ENCODE data around the gene COL4A1. TPM values are rescaled to one million over a fixed set of nuclear protein-coding genes. Genes with fewer than 3 reads are reported as not detected.

Gene COL4A1
- polyA plus RNA-seq, 1 experiment: 210 TPM

- Histone ChIP-seq H3K4me3 (ENCODE audit: low read depth, low read length) (no peak overlapping the region), H3K27ac (ENCODE audit: low read depth, low read length) (no peak overlapping the region), H3K9me3 (ENCODE audit: control insufficient read depth, insufficient read depth, low read length) (no peaks in the 10 kb centered on the region), H3K27me3 (ENCODE audit: control insufficient read depth, insufficient read depth, low read length) (no peaks in the 10 kb centered on the region)
- ChIA-PET POLR2A (no interaction called here), CTCF (no interaction called here)
- no peak for DNase-seq (ENCODE audit: low read depth, low spot score)
- no peak for TF ChIP-seq CTCF (IDR thresholded peaks at IDR 0.05; ENCODE audit: low read depth, low read length)
Observed at GRCh38 chr13:110170882-110171281, 136.1 kb downstream of the COL4A1 start.

- TF ChIP-seq CTCF (IDR thresholded peaks at IDR 0.05; ENCODE audit: low read depth, low read length): no peak
- DNase-seq (ENCODE audit: low read depth, low spot score): no peak
- POLR2A ChIA-PET: no interaction called here
- Histone ChIP-seq H3K4me3 (ENCODE audit: low read depth, low read length) (no peak overlapping the region), H3K27me3 (ENCODE audit: control insufficient read depth, insufficient read depth, low read length) (no peaks in the 10 kb centered on the region), H3K9me3 (ENCODE audit: control insufficient read depth, insufficient read depth, low read length) (no peaks in the 10 kb centered on the region), H3K27ac (ENCODE audit: low read depth, low read length) (no peak overlapping the region)
- CTCF ChIA-PET: no interaction called here
Observed at GRCh38 chr13:110170020-110170790, 136.8 kb downstream of the COL4A1 start.

DNA sequence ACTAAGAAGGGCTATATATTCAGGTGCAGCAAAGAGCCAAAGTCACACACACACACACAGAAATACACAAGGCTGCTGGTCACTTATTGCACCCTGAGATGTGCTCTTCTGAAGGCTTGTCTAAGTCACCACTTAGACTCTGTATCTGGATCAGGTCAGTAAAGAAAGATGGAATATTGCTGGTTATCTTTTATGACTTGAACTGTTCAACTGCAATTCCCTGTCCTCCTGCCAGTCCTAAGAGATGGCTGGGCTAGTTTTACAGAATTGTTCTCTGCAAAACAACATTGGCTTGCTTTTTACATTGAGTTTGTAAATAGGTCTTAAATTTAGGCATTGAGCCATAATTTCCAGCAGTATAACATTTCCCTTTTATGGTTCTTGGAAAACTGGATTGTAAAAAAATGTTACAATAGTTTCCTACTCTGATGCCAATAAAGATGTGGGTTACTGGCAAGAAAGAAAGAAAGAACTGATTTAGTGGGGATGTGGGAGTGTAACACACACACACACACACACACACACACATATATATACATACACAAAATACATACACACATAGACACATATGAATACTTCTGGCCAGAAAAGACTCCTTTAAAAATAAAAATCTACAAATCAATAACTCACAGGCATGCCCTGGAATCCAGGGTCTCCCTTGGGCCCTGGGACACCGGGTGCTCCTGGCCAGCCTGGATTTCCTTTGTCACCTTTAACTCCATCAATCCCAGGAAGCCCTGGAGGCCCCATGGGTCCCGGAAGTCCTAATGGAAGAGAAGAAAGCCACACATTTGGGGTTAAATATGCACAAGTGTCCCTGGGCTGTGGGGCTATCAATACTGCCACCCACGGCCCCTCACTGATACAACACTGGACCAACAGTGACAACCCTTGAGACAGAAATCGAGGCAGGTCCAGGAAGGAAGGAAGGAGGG is 137.7 kb downstream of the COL4A1 start:
- H3K27me3 ChIP-seq (ENCODE audit: control insufficient read depth, insufficient read depth, low read length): no peaks in the 10 kb centered on the region
- DNase-seq (ENCODE audit: low read depth, low spot score): no peak
- H3K27ac ChIP-seq (ENCODE audit: low read depth, low read length): peak overlapping the region; percentile 21
- ChIA-PET POLR2A (no interaction called here), CTCF (interaction anchor here (0.6 kb wide), 1 partner anchor 11 kb away, joined by 4 read pairs; no protein-coding TSS in a partner anchor)
- TF ChIP-seq CTCF (IDR thresholded peaks at IDR 0.05; ENCODE audit: low read depth, low read length): no peak
- H3K4me3 ChIP-seq (ENCODE audit: low read depth, low read length): no peak overlapping the region
- no peaks in the 10 kb centered on the region for H3K9me3 ChIP-seq (ENCODE audit: control insufficient read depth, insufficient read depth, low read length)

- H3K27me3 ChIP-seq (ENCODE audit: control insufficient read depth, insufficient read depth, low read length): no peaks in the 10 kb centered on the region
- H3K4me3 ChIP-seq (ENCODE audit: low read depth, low read length): no peak overlapping the region
- no peak overlapping the region for H3K27ac ChIP-seq (ENCODE audit: low read depth, low read length)
- no peaks in the 10 kb centered on the region for H3K9me3 ChIP-seq (ENCODE audit: control insufficient read depth, insufficient read depth, low read length)
- ChIA-PET CTCF (interaction anchor here (1.4 kb wide), 1 partner anchor 289 kb away, joined by 5 read pairs; no protein-coding TSS in a partner anchor), POLR2A (no interaction called here)
- DNase-seq (ENCODE audit: low read depth, low spot score): no peak
- TF ChIP-seq CTCF (IDR thresholded peaks at IDR 0.05; ENCODE audit: low read depth, low read length): no peak
Observed at GRCh38 chr13:110166598-110166997, 140.4 kb downstream of the COL4A1 start.

DNA sequence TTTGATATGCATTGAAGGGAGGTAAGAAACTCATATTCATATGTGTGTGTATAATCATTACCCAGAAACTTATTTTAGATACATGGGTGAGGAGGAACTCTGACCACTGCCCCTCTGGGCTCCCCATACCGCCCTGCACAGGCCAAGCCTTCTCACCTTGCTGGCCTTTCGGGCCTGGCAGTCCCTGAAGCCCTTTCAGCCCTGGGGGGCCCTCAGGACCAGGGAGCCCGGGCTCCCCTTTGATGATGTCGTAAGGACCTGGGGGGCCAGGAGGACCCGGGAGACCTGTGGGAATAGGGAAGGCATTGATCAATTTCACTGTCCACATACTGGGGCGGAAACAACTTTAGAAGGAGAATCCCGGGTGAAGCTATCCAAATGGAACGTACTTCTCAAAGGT is 142.3 kb downstream of the COL4A1 start:
- POLR2A ChIA-PET: no interaction called here
- H3K4me3 ChIP-seq (ENCODE audit: low read depth, low read length): no peak overlapping the region
- no peak for TF ChIP-seq CTCF (IDR thresholded peaks at IDR 0.05; ENCODE audit: low read depth, low read length)
- CTCF ChIA-PET: interaction anchor here (0.6 kb wide), 1 partner anchor 839 kb away, joined by 3 read pairs; no protein-coding TSS in a partner anchor
- H3K27me3 ChIP-seq (ENCODE audit: control insufficient read depth, insufficient read depth, low read length): no peaks in the 10 kb centered on the region
- no peaks in the 10 kb centered on the region for H3K9me3 ChIP-seq (ENCODE audit: control insufficient read depth, insufficient read depth, low read length)
- H3K27ac ChIP-seq (ENCODE audit: low read depth, low read length): no peak overlapping the region
- no peak for DNase-seq (ENCODE audit: low read depth, low spot score)

All from AG04450 (cell line).